GM18511 (cell line): ENCODE results near the gene PTPRU.
"Not testable (repeated sequence)": the region's sequence is repeated elsewhere in the genome, so short reads cannot be mapped to it uniquely, and the experiment has no call there.

Source experiments
- ATAC-seq: cut with Tn5 transposase; IDR thresholded peaks from one replicate; pipeline ENCODE4 v1.9.1; 2021; ENCODE audit warnings: mild to moderate bottlenecking, moderate library complexity; ENCODE audit not compliant: unreplicated experiment

Gene PTPRU

DNA sequence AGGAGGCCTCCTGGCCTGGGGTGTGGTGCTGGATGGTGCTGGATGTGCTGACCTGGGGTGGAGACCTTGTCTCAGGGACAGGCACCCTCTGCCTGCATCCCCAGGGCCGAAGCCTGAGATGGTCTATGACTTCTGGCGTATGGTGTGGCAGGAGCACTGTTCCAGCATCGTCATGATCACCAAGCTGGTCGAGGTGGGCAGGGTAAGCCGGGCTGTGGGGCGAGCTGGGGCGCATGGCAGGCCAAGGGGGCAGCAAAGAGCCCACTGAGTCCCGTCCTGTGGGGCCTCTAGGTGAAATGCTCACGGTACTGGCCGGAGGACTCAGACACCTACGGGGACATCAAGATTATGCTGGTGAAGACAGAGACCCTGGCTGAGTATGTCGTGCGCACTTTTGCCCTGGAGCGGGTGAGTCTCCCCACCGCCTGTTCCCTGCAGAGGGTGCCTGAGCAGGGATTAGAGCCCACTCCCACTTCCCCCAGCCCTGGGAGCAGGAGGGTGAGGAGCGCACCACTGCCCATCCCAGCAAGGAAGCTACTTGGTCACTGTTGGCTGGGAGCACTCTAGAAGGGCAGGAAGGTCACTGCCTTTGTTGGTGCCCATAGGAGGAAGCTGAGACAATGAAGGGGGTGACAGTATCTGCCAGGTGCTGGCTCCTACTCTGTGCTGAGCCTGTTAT, 75.2 kb downstream of the PTPRU start:
- no peak for ATAC-seq

DNA sequence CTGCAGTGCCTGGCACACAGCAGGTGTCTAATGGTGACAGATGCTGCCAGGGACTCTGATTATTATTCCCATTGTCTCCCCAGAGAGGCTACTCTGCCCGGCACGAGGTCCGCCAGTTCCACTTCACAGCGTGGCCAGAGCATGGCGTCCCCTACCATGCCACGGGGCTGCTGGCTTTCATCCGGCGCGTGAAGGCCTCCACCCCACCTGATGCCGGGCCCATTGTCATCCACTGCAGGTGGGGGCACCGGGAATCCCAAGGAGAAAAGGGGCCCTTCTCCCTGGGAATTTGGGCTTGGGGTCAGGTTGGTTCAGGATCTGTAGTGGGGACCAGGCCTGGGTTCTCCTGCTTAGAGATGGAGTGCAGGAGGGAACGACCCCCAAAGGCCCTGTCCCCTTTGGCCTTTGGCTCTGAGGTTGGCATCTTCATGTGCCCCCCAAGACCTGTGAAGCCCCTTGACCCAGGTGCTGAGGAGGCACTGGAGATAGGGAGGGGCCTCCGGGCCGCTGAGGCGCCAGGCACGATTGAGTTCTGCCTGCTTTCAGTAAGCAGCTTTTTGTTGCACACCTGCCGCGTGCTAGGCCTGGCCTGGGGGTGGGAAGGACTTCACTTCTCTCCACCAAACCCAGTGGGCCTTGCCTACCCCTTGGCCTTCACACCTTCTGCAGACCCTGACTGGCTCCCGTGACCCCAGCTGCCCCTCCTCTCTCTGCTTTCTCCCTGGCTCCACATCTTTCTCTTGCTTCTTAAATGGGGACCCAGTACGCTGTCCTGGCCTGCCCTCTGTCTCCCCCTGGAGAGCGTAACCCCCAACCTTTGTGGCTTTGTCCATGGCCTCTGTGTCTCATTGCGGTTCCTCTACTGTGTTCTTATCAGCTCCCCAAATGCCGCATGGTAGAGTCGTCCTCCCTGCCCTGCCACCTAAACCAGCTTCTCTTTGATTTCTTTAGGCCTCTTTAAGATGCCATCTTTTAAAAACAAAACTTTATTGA, 76.4 kb downstream of the PTPRU start:
- no peak for ATAC-seq

DNA sequence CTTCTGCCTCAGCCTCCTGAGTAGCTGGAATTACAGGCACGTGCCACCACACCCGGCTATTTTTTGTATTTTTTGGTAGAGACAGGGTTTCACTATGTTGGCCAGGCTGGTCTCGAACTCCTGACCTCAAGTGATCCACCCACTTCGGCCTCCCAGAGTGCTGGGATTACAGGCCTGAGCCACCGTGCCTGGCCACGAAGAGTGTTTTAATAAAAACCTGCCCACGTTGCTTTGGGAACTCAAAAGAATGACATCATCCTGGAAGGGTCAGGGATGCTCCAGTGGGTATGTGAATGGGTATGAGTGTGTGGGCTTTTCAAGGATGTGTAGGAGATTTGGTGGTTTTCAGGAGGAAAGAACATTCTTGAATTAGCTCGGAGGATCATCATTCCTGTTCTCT, 78.4 kb downstream of the PTPRU start:
- not testable (repeated sequence) for ATAC-seq

DNA sequence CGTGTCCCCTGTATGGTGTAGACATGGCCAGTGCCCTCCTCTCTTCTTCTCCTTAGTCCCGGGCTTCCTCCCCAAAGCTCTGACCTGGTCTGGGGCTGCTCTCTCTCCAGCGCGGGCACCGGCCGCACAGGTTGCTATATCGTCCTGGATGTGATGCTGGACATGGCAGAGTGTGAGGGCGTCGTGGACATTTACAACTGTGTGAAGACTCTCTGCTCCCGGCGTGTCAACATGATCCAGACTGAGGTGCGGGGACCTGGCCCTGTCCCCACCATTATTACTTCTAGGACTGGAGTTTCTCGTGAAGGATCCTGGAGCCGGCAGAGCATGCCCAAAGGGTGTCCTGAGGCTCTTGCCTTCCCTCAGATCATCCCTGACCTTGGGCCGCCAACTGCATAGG, 78.9 kb downstream of the PTPRU start:
- ATAC-seq, result no peak

DNA sequence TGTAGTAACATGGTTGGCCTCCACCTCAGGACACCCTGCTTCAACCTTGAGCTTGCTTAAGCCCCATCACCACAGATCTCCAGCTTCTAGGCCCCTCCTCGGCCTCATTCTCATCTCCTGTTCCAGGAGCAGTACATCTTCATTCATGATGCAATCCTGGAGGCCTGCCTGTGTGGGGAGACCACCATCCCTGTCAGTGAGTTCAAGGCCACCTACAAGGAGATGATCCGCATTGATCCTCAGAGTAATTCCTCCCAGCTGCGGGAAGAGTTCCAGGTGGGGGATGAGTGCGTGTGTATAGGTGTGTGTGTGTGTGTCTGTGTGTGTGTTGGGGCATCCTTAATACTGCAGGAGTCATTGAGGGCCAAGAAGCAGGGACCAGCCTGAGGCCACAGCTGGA, 79.6 kb downstream of the PTPRU start:
- no peak for ATAC-seq

DNA sequence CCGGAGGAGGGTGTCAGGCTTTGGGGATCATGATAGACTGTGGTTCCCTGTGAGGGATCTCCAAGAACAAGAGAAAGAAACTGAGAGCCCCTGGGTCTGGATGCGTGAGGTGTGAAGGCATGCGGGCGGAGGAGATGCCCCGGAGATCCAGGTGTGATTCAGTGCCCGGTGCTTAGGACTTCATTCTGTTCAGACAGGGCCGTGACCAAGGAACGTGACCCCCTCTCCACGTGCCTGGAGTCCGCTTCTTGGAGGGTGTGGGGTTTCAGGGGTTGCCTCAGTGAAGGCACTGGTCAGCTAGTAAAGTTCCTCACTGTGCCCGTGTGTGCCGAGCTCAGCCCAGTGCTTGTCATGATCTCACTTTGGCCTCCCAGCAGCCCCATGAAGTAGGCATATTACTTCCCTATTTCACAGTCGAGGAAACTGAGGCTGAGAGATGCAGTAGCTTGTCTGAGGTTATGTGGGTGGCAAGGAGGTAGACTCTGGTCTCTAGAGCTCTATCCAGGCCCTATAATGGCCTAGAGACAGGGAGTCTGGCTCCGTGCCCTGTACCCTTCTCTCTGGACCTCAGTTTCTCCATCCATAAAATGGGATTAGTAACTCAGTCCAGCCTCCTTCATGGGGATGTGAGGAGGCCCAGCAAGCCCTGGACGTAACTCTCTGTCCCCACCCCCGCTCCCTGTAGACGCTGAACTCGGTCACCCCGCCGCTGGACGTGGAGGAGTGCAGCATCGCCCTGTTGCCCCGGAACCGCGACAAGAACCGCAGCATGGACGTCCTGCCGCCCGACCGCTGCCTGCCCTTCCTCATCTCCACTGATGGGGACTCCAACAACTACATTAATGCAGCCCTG, 81.0 kb downstream of the PTPRU start:
- ATAC-seq, result no peak

DNA sequence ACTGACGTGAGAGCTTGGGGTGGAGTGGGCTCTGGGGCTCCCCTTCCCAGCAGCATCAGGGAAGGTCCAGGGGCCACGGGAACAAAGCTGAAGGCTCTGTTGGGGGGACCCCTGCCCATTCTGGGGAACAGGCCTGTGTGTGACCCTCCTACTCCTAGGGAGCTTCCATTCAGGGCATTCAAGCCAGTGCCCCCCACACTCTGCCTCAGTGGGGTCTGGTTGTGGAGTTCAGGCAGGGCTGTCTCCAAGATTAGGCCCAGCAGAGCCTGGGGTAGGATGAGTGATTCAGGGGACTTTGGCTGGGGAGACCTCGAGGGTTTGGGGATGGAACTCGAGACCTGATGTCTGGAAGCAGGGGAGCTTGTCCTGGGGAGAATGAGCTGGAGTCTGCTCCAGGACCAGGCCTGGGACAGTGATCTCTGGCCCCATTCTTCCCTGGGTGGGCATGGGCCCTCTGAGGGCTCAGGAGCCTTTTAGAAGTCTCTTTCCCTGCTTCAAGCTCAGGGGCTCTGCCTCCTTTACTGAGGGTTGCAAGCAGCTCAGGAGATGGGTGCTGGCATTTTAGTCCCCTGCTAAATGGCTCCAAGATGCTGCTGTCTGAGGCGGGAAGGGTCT, 81.7 kb downstream of the PTPRU start:
- no peak for ATAC-seq

DNA sequence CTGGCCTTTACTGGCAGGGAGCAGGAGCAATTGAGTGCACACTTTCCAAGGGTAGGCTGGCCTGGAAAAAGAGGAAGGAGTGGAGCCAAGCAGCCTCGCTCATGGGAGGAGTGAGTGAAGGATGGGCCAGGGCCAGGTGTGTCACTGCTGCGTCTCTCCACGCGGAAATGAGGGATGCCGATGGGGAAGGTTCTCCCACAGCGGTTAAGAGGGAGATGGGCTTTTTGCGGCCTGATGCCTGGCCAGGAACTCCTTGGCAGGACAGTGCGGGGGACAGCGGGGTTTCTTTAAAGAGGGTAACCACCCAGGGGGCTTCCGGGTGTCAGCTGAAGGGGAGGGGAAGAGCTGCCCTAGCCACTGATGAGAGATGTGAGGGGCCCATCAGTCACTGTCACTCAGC, 82.4 kb downstream of the PTPRU start:
- ATAC-seq, result no peak

DNA sequence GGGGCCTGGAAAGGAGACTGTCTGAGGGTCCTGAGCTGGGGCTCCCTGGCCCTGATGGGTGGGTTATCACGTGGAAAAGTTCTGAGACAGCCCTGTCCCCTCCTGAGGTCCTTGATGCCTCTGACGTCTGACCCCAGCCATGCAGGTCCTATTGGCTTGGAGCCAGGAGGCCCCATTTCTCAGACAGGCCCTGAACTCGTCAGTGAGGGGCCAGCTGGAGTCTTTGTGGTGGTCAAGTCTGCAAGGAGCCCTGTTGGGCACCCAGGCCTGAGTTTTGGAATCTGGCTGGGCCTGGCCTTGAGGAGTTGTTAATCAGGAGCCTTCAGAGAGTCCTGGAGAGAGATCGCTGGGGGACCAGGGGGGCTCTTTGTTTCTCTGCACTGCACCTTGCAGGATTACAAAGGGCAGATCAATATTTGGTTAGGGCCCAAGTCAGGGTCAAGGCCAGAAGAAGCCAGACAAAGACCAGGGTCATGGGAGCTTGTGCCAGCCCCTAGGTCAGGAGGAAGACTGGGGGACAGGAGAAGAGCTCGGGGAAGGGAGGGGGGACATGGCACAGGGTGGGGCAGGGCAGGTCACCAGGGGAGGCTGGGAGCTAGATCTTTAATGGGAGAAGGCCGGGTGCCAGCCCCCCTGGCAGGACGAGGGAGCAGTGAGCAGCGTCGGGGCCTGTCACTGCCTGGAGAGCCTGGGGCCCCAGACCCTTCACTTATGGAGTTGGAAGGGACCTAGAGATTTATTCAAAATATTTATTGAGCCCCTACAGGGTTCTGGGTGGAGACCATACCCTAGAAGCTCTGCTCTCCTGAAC, 83.2 kb downstream of the PTPRU start:
- ATAC-seq, result no peak

DNA sequence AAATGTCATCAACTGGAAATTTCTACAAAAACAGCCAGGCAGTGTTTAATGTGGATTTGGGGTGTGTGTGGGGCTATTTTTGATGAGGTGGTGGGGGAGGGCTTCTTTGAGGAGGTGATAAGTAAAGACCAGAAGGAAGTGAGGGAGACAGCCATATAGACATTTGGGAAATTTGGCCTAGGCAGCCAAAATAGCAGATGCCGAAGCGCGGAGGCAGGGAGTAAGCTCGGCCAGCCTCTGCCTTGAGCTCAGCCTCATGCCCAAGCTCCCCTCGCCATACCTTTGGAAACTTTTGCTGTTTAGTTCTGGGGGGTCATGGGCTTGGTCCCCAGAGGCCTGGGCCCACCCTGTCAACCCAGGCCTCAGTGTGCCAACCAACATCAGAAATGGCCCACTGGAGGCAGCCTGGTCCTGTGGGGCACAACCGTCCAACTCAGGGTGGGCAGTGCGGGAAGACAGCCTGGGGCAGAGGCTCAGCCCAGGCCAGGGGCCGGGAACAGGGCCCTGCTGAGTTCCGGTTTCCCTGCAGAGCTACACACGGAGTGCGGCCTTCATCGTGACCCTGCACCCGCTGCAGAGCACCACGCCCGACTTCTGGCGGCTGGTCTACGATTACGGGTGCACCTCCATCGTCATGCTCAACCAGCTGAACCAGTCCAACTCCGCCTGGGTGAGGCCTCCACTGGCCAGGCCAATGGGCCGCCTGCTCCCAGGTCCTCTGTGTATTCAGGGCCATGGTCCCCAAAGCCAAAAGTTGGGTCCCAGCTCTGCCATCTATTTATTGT, 84.0 kb downstream of the PTPRU start:
- no peak for ATAC-seq

DNA sequence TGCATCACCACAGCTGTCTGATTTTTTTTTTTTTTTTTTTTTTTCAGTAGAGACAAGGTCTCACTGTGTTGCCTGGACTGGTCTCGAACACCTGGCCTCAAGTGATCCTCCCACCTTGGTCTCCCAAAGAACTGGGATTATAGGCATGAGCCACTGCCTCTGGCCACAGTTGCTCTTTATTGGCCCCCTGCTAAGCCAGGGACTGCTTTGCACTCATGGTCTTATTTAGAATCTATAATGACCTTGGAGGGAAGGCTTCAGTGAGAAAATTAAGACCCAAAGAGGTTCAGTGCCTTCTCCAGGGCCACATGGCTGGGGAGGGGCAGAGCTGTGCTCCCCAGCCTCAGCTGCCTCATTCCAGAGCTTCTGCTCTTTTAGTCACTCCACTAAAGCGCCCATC, 84.9 kb downstream of the PTPRU start:
- no peak for ATAC-seq

DNA sequence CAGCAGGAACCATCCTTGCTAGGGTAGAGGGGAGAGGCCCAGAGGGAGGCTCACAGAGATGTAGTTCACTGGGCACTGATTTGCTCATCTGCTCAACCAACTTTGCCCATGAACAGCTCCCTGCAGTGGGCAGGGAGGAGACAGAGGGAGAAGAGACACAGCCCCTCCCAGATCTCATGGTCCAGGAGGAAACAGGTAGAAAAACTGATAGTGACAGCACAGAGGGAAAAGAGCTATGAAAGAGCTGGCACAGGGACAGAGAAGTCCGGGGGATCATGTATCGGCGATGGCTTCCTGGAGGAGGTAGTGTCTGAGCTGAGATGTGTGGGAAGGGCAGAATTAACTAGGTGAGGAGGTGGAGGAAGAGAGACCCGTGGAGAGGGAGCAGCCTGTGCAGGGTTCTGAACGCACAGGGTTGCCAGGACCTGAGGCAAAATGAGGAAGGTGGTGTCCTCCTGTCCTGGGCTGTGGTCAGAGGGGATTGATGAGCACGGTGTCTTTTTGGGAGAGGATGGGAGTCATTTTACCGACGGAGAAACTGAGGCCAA, 85.9 kb downstream of the PTPRU start:
- no peak for ATAC-seq

DNA sequence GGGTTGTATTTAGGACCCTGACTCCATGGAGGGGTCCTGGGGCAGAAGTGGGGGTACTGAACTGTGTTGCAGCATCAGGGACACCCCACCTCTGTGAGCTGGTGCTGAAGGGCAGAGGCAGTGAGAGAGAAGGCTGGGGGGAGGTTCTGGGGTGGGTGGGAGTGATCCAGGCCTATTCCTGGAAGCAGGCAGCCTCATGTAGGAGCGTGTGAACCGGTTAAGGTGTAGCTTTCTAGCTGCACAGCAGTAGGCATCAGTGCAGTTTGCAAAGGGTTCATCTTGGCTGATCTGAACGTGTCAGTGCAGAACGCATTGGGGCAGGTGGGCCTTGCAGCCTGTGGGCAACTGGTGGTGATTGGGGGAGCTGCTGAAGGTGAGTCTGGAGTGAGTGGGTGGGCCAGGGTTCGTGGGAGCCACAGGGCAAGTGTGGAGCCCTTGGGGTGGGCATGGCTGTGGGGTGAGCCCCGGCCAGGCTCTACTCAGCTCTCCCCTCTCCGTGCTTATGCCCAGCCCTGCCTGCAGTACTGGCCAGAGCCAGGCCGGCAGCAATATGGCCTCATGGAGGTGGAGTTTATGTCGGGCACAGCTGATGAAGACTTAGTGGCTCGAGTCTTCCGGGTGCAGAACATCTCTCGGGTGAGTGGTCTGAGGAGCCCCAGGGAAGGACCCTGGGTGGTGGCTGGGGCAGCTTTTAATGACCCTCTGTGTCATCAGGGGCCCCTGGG, 86.7 kb downstream of the PTPRU start:
- no peak for ATAC-seq

DNA sequence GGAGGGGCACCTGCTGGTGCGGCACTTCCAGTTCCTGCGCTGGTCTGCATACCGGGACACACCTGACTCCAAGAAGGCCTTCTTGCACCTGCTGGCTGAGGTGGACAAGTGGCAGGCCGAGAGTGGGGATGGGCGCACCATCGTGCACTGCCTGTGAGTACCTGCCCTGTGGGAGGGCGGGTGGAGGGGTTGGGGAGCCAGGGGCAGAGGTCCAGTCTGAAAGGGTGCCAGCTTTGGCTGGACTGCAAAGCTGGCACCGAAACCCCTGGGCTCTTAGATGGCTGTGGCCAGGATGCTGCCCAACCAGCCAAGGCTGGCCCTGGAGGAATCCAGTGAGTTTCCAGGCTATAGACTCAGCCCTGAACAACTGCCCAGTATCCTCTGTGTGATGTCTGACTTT, 87.3 kb downstream of the PTPRU start:
- no peak for ATAC-seq

DNA sequence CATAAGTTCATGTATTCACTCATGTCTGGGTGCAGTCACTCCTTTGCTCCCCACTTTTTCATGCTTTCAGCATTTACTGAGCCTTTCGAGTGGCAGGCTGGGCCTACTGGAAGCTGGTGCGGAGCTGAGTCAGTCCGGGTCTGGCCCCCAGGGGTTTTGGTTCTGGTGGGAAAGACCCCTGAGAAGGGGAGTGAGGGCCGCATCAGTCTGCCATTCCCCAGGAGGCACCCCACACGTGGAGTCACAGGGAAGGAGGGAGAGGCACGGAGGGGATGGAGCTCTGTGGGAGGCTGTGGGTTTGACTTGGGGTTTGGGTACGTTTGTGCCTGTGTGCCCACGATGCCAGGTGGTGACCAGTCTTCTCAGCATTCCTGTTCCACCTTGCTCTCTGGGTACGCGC, 87.9 kb downstream of the PTPRU start:
- ATAC-seq, result no peak

DNA sequence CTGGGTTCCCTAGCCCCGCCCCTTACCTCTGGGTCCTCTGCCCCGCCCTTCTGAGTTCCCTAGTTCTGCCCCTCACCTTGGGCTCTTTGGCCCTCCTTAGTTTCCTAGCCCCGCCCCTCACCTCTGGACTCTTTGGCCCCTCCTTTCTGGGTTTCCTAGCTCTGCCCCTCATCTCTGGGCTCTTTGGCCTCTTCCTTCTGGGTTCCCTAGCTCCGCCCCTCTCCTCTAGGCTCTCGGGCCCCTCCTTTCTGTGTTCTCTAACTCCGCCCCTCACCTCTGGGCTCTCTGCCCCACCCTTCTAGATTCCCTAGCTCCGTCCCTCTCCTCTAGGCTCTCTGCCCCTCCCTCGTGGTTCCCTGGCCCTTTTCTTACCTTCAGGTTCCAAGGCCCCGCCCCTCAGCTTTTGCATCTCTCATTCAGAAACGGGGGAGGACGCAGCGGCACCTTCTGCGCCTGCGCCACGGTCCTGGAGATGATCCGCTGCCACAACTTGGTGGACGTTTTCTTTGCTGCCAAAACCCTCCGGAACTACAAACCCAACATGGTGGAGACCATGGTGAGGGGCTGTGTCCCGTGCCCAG, 88.5 kb downstream of the PTPRU start:
- no peak for ATAC-seq

DNA sequence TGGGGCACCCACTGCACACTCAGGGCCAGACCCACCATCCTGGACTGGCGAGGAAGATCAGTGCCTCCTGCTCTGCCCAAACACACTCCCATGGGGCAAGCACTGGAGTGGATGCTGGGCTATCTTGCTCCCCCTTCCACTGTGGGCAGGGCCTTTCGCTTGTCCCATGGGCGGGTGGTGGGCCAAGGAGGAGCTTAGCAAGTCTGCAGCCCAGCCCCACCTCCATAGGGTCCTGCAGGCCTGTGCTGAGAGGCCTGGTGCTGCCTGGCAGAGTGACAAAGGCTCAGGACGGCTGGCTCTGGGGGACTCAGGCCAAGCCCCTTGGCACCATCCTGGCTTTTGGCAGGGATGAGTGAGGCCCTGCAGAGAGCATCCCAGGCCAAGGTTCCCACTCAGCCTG, 89.4 kb downstream of the PTPRU start:
- ATAC-seq, result no peak

DNA sequence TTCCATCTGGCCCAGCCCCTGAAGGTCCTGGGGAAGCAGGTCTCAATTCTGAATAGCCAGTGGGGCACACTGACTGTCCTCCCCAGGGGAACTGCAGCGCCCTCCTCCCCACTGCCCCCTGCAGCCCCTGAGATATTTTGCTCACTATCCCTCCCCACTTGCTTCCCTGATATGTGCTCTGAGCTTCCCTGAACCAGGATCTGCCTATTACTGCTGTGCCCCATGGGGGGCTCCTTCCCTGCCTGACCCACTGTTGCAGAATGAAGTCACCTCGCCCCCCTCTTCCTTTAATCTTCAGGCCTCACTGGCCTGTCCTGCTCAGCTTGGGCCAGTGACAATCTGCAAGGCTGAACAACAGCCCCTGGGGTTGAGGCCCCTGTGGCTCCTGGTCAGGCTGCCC, 89.8 kb downstream of the PTPRU start:
- ATAC-seq, result no peak
